Prostate gland (tissue), 2 donors: ENCODE results near the gene REXO4. TPM values are rescaled to one million over a fixed set of nuclear protein-coding genes. Genes with fewer than 3 reads are reported as not detected.

Source experiments
- DNase-seq: peaks from one replicate; pipeline ENCODE4 v3.0.0-alpha.2; 2019; ENCODE audit warnings: low spot score
- H3K27ac ChIP-seq, 2 donors: fragments of 200-600 bp; sonication (generic); 2 replicates each; pipeline ENCODE4 v1.5.1; 2017 to 2019
- H3K27me3 ChIP-seq: fragments of 200-600 bp; sonication (generic); replicated peaks from 2 replicates; pipeline ENCODE4 v1.5.1; 2019; ENCODE audit not compliant: insufficient read depth
- H3K36me3 ChIP-seq, 2 donors: fragments of 200-600 bp; sonication (generic); 1 replicate in 1 of 2; 2 replicates in 1 of 2; pipeline versions ENCODE4 v1.5.1 to v1.8.1; 2017 to 2019
- H3K4me1 ChIP-seq: fragments of 200-600 bp; sonication (generic); replicated peaks from 2 replicates; pipeline ENCODE4 v1.5.1; 2019
- H3K4me3 ChIP-seq, 2 donors: fragments of 200-600 bp; sonication (generic); 2 replicates each; pipeline ENCODE4 v1.5.1; 2017 to 2019
- H3K9me3 ChIP-seq: fragments of 200-600 bp; sonication (generic); 2 replicates; pipeline ENCODE4 v1.5.1; 2017
- POLR2A ChIP-seq: fragments of 450-650 bp; IDR thresholded peaks from one replicate; pipeline ENCODE4 v1.6.1; 2016; ENCODE audit warnings: antibody characterized with exemption, mild to moderate bottlenecking
- POLR2AphosphoS5 ChIP-seq: sonication (generic); formaldehyde crosslinking; IDR thresholded peaks from one replicate; pipeline ENCODE4 v1.6.1; 2017; ENCODE audit warnings: antibody characterized with exemption
- WGBS: methylation state at CpG from one replicate; pipeline ENCODE4 v1.1.5; 2018; 5-methylcytosine and 5-hydroxymethylcytosine counted together
- intact Hi-C: fragments of 100-400 bp; cut with DNase I; formaldehyde crosslinking; loops from one replicate; pipeline ENCODE4 v1.14.2; 2022
- total RNA-seq, 2 donors: library from RNA; depleted of rRNA; stranded (reverse); fragments of >200 nt; gene quantifications; one replicate each; pipeline ENCODE4 v1.1.0, GENCODE V29; 2016
- TF ChIP-seq, protein P1 (sequence below), 4 experiments: fragments of 200-600 bp in 2 of 4; fragments of 450-650 bp in 2 of 4; sonication (generic) in 2 of 4; IDR thresholded peaks; 1 replicate in 3 of 4; 2 replicates in 1 of 4; pipeline ENCODE4 v1.5.1; 2016 to 2019; ENCODE audit warnings: antibody characterized with exemption in 4 of 4, mild to moderate bottlenecking in 2 of 4, moderate library complexity in 2 of 4

REXO4 gene
- total RNA-seq, 2 donors from 2014 or later: 20.8 to 34.5 TPM

DNA sequence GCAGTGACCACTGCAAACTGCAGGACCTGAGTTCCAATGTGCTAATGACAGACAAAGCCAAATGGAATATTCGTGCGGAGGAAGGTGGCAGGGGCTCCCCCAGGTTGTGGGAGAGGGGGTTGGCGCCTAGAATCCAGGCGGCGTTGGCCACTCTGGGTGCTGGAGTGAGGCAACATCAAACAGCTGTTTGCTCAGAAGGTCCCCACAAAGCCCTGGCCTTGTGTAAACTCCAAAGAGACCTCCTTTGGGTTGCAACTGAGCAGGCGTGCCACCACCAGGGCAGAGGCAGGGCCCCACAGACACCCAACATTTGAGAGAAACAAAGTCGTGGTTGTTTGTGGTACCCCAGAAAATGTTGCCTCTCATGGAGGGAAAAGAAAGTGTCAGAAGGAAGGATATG, 27.1 kb downstream of the REXO4 start:
- 85% methylated on average over 7 of the region's 7 CpGs for WGBS
- intact Hi-C loops: no loop called here
- Histone ChIP-seq H3K4me1 (no peaks in the 10 kb centered on the region), H3K27ac (no peak overlapping the region), H3K9me3 (no peaks in the 10 kb centered on the region), H3K36me3 (no peaks in the 10 kb centered on the region), H3K27me3 (peaks cover 4% of the 10 kb centered on the region), H3K4me3 (no peak overlapping the region)
- TF ChIP-seq POLR2A (no peak), POLR2AphosphoS5 (no peak)
- TF ChIP-seq, protein P1, sequence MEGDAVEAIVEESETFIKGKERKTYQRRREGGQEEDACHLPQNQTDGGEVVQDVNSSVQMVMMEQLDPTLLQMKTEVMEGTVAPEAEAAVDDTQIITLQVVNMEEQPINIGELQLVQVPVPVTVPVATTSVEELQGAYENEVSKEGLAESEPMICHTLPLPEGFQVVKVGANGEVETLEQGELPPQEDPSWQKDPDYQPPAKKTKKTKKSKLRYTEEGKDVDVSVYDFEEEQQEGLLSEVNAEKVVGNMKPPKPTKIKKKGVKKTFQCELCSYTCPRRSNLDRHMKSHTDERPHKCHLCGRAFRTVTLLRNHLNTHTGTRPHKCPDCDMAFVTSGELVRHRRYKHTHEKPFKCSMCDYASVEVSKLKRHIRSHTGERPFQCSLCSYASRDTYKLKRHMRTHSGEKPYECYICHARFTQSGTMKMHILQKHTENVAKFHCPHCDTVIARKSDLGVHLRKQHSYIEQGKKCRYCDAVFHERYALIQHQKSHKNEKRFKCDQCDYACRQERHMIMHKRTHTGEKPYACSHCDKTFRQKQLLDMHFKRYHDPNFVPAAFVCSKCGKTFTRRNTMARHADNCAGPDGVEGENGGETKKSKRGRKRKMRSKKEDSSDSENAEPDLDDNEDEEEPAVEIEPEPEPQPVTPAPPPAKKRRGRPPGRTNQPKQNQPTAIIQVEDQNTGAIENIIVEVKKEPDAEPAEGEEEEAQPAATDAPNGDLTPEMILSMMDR (IDR thresholded peaks at IDR 0.05): no peak
- DNase-seq: no peak

DNA sequence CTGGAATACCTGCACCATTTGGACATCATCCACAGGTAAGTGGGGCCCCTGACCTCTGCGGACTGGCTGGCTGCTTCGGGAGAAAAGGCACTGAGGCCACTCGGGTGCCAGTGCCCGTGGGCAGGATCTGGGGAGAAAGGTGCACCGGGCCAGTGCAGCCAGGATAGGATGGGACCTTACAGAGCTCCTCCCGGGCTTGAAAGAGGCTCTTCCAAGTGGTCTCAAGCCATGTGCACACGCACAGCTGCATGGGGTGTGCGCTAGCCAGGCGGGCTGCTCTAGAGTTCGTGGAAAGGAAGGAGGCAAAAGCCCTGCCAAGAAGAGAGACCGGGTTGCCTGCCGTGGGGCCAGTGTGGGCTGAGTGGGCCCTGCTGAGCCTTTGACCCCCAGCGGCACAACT, 28.2 kb downstream of the REXO4 start:
- no peaks in the 10 kb centered on the region for H3K36me3 ChIP-seq
- no peaks in the 10 kb centered on the region for H3K9me3 ChIP-seq
- H3K4me3 ChIP-seq: no peak overlapping the region
- TF ChIP-seq, protein P1 (IDR thresholded peaks at IDR 0.05): no peak
- TF ChIP-seq POLR2AphosphoS5: no peak
- TF ChIP-seq POLR2A: no peak
- H3K27ac ChIP-seq: no peak overlapping the region
- H3K27me3 ChIP-seq: peaks cover 4% of the 10 kb centered on the region
- no peak for DNase-seq
- WGBS: 90% methylated on average over 13 of the region's 13 CpGs
- no peaks in the 10 kb centered on the region for H3K4me1 ChIP-seq
- intact Hi-C loops: no loop called here

DNA sequence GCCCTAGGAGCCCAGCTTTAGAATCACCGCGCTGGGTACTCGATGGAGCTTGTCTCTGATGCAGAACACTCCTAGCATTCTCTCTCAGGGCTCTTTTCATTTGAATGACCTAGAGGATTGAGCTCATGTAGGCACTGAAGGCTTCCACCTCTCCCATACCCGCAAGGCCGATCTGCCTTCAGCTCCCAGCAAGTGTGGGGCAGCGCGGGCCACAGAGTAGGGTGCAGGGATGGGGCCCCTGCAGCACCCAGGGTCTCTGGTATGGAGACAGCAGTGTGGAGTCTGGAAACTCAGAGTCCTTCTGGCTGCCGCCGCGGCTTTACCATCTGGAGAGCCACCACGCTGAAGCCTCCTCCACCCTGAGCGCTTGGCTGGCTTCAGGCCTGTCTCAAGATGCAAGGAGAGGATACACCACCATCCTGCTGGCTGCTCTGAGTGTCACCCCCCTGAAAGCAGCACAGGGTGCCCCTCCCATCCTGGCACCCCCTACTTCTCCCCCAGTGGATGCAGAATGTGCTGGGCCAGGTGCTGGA, 28.7 kb downstream of the REXO4 start:
- Histone ChIP-seq H3K27ac (no peak overlapping the region), H3K9me3 (no peaks in the 10 kb centered on the region), H3K4me1 (no peaks in the 10 kb centered on the region), H3K27me3 (peaks cover under 1% of the 10 kb centered on the region), H3K4me3 (no peak overlapping the region), H3K36me3 (no peaks in the 10 kb centered on the region)
- intact Hi-C loops: no loop called here
- 96% methylated on average over 12 of the region's 12 CpGs for WGBS
- DNase-seq: no peak
- TF ChIP-seq, protein P1 (IDR thresholded peaks at IDR 0.05): no peak
- TF ChIP-seq POLR2A (no peak), POLR2AphosphoS5 (no peak)

DNA sequence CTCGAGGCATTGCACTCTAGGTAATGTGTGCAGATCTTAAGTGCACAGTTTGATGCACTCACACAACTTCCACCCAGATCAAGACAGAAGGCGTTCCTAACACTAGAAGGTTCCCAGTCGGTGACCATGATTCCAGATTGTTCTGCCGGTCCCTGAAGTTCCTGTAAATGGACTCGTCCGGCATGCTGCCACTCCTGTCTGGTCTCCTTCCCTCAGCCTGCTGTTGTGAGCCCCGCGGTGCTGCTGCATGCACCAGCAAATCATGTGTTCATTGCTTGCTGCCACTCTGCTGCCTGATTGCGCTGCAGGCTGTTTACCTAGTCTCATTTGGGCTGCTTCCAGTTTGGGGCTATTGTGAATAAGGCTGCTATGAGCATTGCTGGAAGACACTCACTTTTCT, 30.1 kb downstream of the REXO4 start:
- Histone ChIP-seq H3K36me3 (no peaks in the 10 kb centered on the region), H3K27me3 (no peaks in the 10 kb centered on the region), H3K4me3 (no peak overlapping the region), H3K4me1 (no peaks in the 10 kb centered on the region), H3K27ac (no peak overlapping the region), H3K9me3 (no peaks in the 10 kb centered on the region)
- peak; percentile 30 for TF ChIP-seq POLR2AphosphoS5
- no peak for TF ChIP-seq POLR2A
- TF ChIP-seq, protein P1 (IDR thresholded peaks at IDR 0.05): no peak
- 38% methylated on average over 9 of the region's 9 CpGs for WGBS
- intact Hi-C loops: no loop called here
- DNase-seq: peak; percentile 58

DNA sequence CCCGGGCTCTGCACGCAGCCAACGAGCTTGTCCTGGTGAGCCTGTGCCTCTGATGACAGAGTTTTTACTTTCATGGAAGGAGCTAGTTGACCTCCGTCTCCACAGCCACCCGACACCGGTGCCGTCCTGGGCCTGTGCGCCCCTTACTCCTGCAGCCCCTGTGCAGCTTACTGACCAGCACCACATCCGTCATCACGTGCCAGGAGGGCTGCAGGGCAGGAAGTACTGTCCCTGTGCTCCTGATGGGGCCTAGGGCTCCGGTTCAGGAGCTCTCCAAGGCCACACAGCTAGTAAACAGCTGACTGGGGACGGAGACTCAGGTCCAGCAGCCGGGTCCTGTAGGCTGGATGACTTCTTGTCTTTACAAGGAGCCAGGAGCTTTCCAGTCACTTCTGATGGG, 31.5 kb downstream of the REXO4 start:
- no peak for TF ChIP-seq POLR2A
- TF ChIP-seq, protein P1 (IDR thresholded peaks at IDR 0.05): no peak
- no peak for TF ChIP-seq POLR2AphosphoS5
- Histone ChIP-seq H3K27ac (no peak overlapping the region), H3K9me3 (no peaks in the 10 kb centered on the region), H3K4me1 (no peaks in the 10 kb centered on the region), H3K36me3 (no peaks in the 10 kb centered on the region), H3K27me3 (no peaks in the 10 kb centered on the region), H3K4me3 (no peak overlapping the region)
- intact Hi-C loops: no loop called here
- DNase-seq: no peak
- 86% methylated on average over 13 of the region's 13 CpGs for WGBS
